AG09319 (cell line): ENCODE results near the gene ERFL.
A peak's percentile ranks its signal among the peaks of the same experiment; 100 is the strongest.

Experiments used
- DNase-seq: peaks from one replicate; pipeline ENCODE4 v3.0.0-alpha.2; 2010; ENCODE audit warnings: low read depth; ENCODE audit errors: extremely low read depth
- TF ChIP-seq, protein P1 (sequence below): IDR thresholded peaks from 2 replicates; pipeline ENCODE4 v1.5.1; 2011; ENCODE audit warnings: low read depth, mild to moderate bottlenecking, inconsistent platforms, low read length, moderate library complexity

Gene ERFL

DNA sequence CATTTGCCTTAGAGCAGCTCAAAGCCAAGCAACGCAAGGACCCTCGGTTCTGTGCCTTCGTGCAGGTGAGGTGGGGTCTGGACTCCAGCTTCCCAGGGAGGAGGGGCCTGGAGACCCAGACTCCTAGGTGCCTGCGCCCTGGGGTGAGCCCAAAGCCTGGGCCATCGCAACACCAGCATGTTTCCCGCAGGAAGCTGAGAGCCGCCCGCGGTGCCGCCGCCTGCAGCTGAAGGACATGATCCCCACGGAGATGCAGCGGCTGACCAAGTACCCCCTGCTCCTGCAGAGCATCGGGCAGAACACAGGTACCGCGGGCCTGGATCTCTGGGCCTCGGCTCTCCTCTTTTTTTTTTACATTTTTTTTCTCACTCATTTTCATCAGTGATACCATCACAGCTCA is 25.7 kb downstream of the ERFL start:
- no peak for DNase-seq
- TF ChIP-seq, protein P1, sequence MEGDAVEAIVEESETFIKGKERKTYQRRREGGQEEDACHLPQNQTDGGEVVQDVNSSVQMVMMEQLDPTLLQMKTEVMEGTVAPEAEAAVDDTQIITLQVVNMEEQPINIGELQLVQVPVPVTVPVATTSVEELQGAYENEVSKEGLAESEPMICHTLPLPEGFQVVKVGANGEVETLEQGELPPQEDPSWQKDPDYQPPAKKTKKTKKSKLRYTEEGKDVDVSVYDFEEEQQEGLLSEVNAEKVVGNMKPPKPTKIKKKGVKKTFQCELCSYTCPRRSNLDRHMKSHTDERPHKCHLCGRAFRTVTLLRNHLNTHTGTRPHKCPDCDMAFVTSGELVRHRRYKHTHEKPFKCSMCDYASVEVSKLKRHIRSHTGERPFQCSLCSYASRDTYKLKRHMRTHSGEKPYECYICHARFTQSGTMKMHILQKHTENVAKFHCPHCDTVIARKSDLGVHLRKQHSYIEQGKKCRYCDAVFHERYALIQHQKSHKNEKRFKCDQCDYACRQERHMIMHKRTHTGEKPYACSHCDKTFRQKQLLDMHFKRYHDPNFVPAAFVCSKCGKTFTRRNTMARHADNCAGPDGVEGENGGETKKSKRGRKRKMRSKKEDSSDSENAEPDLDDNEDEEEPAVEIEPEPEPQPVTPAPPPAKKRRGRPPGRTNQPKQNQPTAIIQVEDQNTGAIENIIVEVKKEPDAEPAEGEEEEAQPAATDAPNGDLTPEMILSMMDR = no peak

DNA sequence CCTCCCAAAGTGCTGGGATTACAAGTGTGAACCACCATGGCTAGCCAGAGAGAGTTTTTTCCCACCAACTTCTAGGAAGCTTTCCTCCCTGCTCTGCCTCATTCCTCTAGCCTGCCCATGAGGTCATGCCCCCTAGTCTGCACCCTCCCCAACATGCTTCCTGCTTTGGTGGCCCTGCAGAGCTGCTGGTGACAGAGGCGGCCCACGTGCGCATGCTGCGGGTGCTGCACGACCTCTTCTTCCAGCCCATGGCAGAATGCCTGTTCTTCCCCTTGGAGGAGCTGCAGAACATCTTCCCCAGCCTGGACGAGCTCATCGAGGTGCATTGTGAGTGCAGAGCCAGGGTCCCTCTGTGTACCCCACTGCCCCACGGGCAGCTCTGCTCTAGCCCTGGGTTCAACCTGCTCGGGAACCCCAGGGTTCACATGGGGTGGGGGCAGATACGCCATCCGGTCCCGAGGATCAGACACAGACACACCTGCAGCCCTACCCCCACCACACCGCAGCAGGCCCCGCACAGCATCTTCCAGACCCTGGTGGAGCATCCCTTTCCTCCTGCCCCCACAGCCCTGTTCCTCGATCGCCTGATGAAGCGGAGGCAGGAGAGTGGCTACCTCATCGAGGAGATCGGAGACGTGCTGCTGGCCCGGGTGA is 26.4 kb downstream of the ERFL start:
- no peak for DNase-seq
- TF ChIP-seq, protein P1 = no peak

DNA sequence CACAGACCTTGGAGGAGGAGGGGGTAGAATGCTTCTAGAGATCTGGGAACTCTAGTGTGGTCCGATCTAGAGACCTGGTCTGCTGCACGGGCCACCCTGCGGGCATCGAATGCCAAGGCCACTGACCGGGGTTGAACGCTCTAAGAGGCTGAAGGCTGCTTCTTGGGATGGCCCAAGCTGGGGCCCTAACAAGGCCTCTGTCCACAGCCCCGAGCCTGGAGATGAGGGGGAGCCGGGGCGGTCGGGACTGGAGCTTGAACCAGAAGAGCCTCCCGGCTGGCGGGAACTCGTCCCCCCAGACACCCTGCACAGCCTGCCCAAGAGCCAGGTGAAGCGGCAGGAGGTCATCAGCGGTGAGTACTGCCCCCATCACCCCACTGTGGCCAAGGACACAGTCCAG is 30.0 kb downstream of the ERFL start:
- TF ChIP-seq, protein P1 = no peak
- no peak for DNase-seq

DNA sequence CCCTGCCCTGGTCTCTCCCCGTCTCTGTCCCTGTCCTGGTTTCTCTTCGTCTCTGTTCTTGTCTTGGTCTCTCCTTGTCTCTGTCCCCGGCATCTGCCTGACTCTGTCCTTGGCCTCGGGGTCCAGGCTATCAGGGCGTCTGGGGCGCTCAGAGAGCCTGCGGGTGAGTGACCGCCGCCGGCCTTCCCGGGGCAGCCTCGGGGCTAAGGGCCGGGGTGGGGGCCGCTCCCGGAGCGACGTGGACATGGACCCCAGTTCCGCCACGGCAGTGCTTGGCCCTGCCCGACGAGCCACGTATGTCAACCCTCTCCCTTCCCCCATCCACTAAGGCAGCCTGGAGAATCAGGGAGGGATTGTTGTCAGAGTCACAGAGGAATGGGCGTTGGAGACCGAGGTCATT is 30.4 kb downstream of the ERFL start:
- DNase-seq = no peak
- TF ChIP-seq, protein P1 = no peak

DNA sequence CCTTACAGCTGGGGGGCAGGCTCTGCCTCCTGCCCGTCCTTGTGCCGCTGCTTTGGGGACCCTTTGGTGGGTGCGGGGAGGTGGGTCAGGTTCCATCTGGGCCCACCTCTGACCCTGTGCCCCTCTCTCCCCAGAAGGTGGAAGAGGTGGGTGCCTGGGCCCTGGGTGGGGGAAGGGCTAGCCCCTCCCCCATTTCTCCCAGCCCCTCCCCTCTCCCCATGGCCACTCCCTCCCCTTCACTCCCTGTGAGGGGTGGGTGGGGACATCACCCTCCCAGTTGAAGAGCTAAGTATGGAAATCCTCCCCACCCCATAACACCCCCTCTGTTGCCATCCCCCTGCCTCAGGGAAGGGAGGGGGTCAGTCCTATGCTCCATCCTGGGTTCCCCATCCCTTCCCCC is 31.1 kb downstream of the ERFL start:
- no peak for DNase-seq
- TF ChIP-seq, protein P1 = no peak

DNA sequence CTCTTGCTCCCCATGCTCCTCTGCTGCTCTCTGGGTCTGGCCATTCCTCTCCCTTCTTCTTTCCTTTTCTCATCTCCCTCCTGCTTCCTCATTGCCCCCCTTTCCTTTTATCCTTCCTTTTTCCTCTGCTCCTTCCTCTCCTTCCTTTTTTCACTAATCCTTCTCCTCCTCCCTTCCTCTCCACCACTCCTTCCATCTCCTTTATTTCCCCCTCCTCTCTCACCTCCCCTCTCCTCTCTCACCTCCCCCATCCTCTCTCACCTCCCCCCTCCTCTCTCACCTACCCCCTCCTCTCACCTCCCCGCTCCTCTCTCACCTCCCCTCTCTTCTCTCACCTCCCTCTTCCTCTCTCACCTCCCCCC is 31.7 kb downstream of the ERFL start:
- no peak for DNase-seq

DNA sequence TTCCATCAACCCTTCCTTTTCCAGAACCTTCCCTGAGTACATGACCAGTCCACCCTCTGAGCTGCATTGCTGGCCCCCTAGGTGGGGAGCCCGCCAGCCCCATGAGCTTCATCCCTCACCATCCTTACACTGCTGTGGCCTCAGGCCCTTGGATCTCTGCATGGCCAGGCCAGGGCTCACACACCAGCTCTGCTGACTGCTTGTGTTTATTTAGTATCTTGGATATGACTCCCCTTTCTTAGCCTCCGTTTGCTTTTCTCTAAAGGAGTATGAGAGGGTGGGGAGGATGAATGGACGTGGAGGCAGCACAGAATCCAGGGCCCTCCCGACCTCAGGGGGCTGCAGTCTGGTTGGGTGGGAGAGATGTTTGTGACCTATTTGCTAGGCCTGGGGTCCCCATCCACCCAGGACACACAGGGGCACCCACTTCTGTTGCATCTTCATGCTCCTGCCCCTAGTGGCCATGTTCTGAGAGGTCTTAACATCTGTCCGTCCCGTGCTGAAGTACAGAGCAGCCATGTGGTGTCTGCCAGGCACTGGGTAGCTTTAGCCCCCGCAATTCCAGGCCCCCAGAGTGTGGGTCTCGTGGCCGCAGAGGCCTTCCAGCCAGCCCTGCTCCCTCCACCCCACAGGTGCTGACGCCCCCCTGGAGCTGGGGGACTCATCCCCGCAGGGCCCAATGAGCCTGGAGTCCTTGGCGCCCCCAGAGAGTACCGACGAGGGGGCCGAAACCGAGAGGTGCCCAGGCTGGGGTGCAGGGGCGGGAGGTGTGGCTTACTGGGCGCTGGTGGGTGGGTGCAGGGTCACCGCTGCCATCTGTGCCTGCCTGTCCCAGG is 32.3 kb downstream of the ERFL start:
- no peak for DNase-seq
- TF ChIP-seq, protein P1 = peak; percentile 4

More for the DNA sequence above, 31.7 kb downstream of the ERFL start:
- TF ChIP-seq, protein P1 = no peak
